Parietal lobe (tissue), 1 donor: ENCODE data around the gene ZSWIM6. TPM values are rescaled to one million over a fixed set of nuclear protein-coding genes. Genes with fewer than 3 reads are reported as not detected.

Experiments
- total RNA-seq: library from RNA; depleted of rRNA; stranded (reverse); fragments of >200 nt; gene quantifications from one replicate; pipeline ENCODE4 v1.2.3, GENCODE V29; 2014

The ZSWIM6 gene
- 48.8 TPM for total RNA-seq

GRCh38 chr5:61331407-61332357 is at the start of gene ZSWIM6:
TSS of gene ZSWIM6 (plus strand) at chr5:61332258. CDS start at chr5:61332273, 15 bp downstream.

Other genes starting within 250 kb of the ZSWIM6 start
- 22.8 TPM for gene SMIM15, start 169.8 kb upstream of the ZSWIM6 start, total RNA-seq